Nephron (organoid): ENCODE measurements around the gene EPHA1.

Experiments used
- H3K27ac Mint-ChIP-seq, 3 experiments: 2 replicates each; pipeline ENCODE4 v1.8.0; 2020; ENCODE audit warnings: mixed read lengths in 3 of 3, mild to moderate bottlenecking in 2 of 3, moderate library complexity in 1 of 3
- H3K27me3 Mint-ChIP-seq: 2 replicates; pipeline ENCODE4 v1.8.0; 2021; ENCODE audit warnings: low read depth, mild to moderate bottlenecking, moderate library complexity, mixed read lengths
- H3K36me3 Mint-ChIP-seq: 2 replicates; pipeline ENCODE4 v1.8.0; 2020; ENCODE audit warnings: low read depth, mixed read lengths
- H3K4me1 Mint-ChIP-seq: 2 replicates; pipeline ENCODE4 v1.8.0; 2020; ENCODE audit warnings: mixed read lengths
- H3K4me3 Mint-ChIP-seq, 3 experiments: 2 replicates each; pipeline ENCODE4 v1.8.0; 2020; ENCODE audit warnings: mild to moderate bottlenecking in 3 of 3, mixed read lengths in 3 of 3, moderate library complexity in 2 of 3
- H3K9me3 Mint-ChIP-seq: 2 replicates; pipeline ENCODE4 v1.8.0; 2020; ENCODE audit warnings: mixed read lengths
- TF ChIP-seq, protein P1 (sequence below), 3 experiments: fragments of 200-600 bp; sonication (generic); IDR thresholded peaks; one replicate each; pipeline ENCODE4 v1.5.0; 2021; ENCODE audit warnings: antibody characterized with exemption in 3 of 3; ENCODE audit not compliant: unreplicated experiment in 3 of 3

Gene EPHA1

DNA sequence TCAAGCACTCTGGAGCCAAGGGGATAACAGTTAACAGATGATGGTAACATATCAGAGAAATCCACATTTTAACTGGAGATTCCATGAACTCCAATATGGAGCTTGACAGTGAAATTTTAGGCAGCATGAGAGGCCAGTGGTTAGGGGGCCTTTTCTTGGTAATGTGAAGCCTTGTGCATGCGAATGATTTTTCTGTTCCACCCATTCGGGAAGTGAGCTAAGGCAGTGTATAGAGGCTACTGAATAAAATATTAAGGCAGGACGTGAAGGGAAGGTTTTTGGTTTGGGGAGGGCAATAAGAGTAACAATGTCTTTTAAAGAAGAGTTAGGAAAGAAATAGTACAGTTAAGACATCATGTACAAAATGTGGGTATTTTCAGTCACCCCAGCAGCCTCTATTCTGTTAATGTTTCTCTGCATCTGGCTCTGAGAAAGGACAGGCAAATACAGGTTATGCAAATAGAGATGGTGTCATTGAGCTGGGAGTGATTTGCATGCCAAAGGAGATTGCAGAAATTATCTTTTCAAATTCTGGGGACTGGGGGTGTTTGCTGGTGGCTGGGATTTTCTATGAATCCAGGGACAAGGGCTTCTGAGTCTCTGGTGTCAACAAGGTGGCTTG is 27.8 kb upstream of the EPHA1 start:
- H3K36me3 Mint-ChIP-seq = no peaks in the 10 kb centered on the region
- TF ChIP-seq, protein P1, sequence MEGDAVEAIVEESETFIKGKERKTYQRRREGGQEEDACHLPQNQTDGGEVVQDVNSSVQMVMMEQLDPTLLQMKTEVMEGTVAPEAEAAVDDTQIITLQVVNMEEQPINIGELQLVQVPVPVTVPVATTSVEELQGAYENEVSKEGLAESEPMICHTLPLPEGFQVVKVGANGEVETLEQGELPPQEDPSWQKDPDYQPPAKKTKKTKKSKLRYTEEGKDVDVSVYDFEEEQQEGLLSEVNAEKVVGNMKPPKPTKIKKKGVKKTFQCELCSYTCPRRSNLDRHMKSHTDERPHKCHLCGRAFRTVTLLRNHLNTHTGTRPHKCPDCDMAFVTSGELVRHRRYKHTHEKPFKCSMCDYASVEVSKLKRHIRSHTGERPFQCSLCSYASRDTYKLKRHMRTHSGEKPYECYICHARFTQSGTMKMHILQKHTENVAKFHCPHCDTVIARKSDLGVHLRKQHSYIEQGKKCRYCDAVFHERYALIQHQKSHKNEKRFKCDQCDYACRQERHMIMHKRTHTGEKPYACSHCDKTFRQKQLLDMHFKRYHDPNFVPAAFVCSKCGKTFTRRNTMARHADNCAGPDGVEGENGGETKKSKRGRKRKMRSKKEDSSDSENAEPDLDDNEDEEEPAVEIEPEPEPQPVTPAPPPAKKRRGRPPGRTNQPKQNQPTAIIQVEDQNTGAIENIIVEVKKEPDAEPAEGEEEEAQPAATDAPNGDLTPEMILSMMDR (IDR thresholded peaks at IDR 0.05; ENCODE audit: unreplicated experiment in 3 of 3) = no peak
- H3K4me3 Mint-ChIP-seq = no peak overlapping the region
- H3K4me1 Mint-ChIP-seq = no peaks in the 10 kb centered on the region
- H3K27me3 Mint-ChIP-seq = no peaks in the 10 kb centered on the region
- no peaks in the 10 kb centered on the region for H3K9me3 Mint-ChIP-seq
- H3K27ac Mint-ChIP-seq = no peak overlapping the region

DNA sequence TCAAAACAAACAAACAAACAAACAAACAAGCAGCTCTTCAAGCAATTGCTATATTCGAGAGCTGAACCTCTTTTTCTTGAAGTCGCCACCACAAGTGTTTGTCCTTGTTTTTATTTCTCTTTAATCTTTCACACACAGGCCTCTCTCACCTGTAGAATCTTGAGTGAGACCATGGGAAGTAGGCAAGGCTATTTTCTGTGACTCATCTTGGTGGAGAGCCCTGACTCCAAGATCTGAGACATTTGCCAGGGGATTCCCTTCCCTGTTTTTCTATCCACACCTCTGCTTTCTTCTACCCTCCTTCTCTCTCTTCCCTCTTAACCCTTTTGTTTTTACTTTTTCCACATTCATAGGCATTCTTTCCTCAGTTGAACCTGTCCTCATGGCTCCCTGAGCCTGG is 26.6 kb upstream of the EPHA1 start:
- Mint-ChIP-seq H3K27ac (no peak overlapping the region), H3K36me3 (no peaks in the 10 kb centered on the region), H3K4me1 (no peaks in the 10 kb centered on the region), H3K9me3 (no peaks in the 10 kb centered on the region), H3K27me3 (no peaks in the 10 kb centered on the region), H3K4me3 (no peak overlapping the region)
- TF ChIP-seq, protein P1 (IDR thresholded peaks at IDR 0.05; ENCODE audit: unreplicated experiment in 3 of 3) = no peak

DNA sequence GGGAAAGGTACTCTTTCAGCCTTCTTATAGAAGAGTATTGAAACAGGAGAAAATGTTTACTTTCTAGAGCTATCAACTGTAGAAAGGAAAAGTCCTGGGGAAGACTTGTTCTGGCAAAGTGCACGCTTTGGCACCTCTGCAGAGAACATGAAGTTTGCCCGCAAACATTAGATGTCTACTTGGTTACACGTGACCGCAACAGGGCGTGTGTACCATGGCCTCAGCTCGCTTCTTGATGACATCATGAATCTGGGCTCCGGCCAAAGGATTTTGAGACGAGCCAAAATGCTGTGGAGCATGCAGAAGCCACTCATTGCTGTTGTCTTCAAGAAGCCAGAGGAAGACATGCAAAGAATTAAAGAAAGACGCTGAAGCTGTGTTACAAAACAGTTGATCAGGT is 26.0 kb upstream of the EPHA1 start:
- no peaks in the 10 kb centered on the region for H3K4me1 Mint-ChIP-seq
- TF ChIP-seq, protein P1 (IDR thresholded peaks at IDR 0.05; ENCODE audit: unreplicated experiment in 3 of 3) = no peak
- no peaks in the 10 kb centered on the region for H3K27me3 Mint-ChIP-seq

DNA sequence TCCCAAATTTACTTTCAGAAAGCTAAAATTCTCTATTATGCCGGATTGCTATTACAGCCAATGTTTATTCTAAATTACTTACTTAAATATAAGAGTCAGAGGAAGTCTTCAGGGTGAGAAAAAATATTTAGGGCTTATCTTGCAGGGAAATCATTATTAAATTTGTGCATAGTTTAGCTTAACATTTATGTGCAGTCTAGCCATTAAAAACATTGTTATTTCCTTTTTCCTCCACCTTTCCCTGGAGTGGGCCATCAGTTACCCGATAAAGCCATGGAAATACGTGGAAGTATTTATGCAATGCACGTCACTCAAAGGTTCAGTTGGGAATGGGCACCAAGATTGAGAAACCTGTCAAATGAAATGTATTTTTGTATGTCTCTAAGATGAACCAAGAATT is 25.1 kb upstream of the EPHA1 start:
- no peaks in the 10 kb centered on the region for H3K9me3 Mint-ChIP-seq
- no peaks in the 10 kb centered on the region for H3K27me3 Mint-ChIP-seq
- H3K36me3 Mint-ChIP-seq = no peaks in the 10 kb centered on the region
- TF ChIP-seq, protein P1 (IDR thresholded peaks at IDR 0.05; ENCODE audit: unreplicated experiment in 3 of 3) = no peak
- H3K4me1 Mint-ChIP-seq = no peaks in the 10 kb centered on the region
- no peak overlapping the region for H3K27ac Mint-ChIP-seq
- H3K4me3 Mint-ChIP-seq = no peak overlapping the region

More for the DNA sequence above, 26.0 kb upstream of the EPHA1 start:
- H3K27ac Mint-ChIP-seq = no peak overlapping the region
- H3K9me3 Mint-ChIP-seq = no peaks in the 10 kb centered on the region
- H3K36me3 Mint-ChIP-seq = no peaks in the 10 kb centered on the region
- no peak overlapping the region for H3K4me3 Mint-ChIP-seq

DNA sequence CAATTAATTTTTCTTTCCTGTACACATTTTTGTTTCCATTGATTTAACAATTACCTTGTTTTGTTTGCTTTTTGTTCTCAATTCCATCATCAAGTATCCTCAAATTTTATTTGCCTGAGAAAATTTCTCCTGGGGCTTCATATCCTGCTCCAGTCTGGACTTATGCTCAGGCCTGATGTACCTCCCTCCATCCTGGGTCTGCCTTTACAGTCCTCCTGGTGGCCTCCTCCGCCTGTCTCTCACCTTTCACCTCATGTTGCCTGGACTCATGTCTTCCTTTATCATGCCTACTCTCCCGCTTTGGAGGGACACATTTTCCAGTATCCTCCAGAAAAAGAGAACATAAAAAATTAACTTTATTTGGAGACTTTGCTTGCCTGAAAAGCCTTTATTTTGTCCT is 22.5 kb upstream of the EPHA1 start:
- H3K27ac Mint-ChIP-seq = no peak overlapping the region
- no peaks in the 10 kb centered on the region for H3K36me3 Mint-ChIP-seq
- H3K4me1 Mint-ChIP-seq = no peaks in the 10 kb centered on the region
- H3K27me3 Mint-ChIP-seq = no peaks in the 10 kb centered on the region
- TF ChIP-seq, protein P1 (IDR thresholded peaks at IDR 0.05; ENCODE audit: unreplicated experiment in 3 of 3) = no peak
- no peak overlapping the region for H3K4me3 Mint-ChIP-seq
- no peaks in the 10 kb centered on the region for H3K9me3 Mint-ChIP-seq
